Measurements from ENCODE around the gene SCD. TPM values are rescaled to one million over a fixed set of nuclear protein-coding genes. Genes with fewer than 3 reads are reported as not detected.
A peak's percentile ranks its signal among the peaks of the same experiment; 100 is the strongest.

Gene SCD
- total and polyA plus RNA-seq, 5 donors from 2014 or later: 0.22 to 1.3 (median 0.92) TPM

- H3K4me1 Mint-ChIP-seq: no peaks in the 10 kb centered on the region
- ATAC-seq (ENCODE audit: low read depth in 2 of 2): no peak
- H3K36me3 Mint-ChIP-seq: no peaks in the 10 kb centered on the region
- H3K9me3 Mint-ChIP-seq: no peaks in the 10 kb centered on the region
- Histone ChIP-seq H3K27me3 (ENCODE audit: control insufficient read depth, insufficient read depth, low read length) (peaks cover 19% of the 10 kb centered on the region), H3K9me3 (ENCODE audit: control insufficient read depth in 2 of 2, low read length in 2 of 2) (no peaks in the 10 kb centered on the region), H3K27ac (ENCODE audit: insufficient read depth, low read length, poor library complexity, severe bottlenecking) (no peak overlapping the region), H3K36me3 (ENCODE audit: control insufficient read depth, insufficient read depth, low read length) (no peaks in the 10 kb centered on the region), H3K4me3 (ENCODE audit: low read depth, low read length) (no peak overlapping the region), H3K4me1 (ENCODE audit: control insufficient read depth, insufficient read depth, low read length, poor library complexity, severe bottlenecking) (no peaks in the 10 kb centered on the region)
- no peak overlapping the region for H3K27ac Mint-ChIP-seq
- H3K27me3 Mint-ChIP-seq: peaks cover 56% of the 10 kb centered on the region
- H3K4me3 Mint-ChIP-seq: no peak overlapping the region
- DNase-seq: no peak
Observed at GRCh38 chr10:100311298-100311697, 35.7 kb upstream of the SCD start.

GRCh38 chr10:100315615-100316014 is 31.4 kb upstream of the SCD start:
- no peaks in the 10 kb centered on the region for H3K36me3 Mint-ChIP-seq
- peaks cover 22% of the 10 kb centered on the region for H3K27me3 ChIP-seq (ENCODE audit: control insufficient read depth, insufficient read depth, low read length)
- ATAC-seq (ENCODE audit: low read depth in 2 of 2) (no peak), DNase-seq (no peak)
- no peak overlapping the region for H3K27ac ChIP-seq (ENCODE audit: insufficient read depth, low read length, poor library complexity, severe bottlenecking)
- no peaks in the 10 kb centered on the region for H3K4me1 Mint-ChIP-seq
- no peaks in the 10 kb centered on the region for H3K9me3 Mint-ChIP-seq
- no peak overlapping the region for H3K4me3 Mint-ChIP-seq
- H3K4me3 ChIP-seq (ENCODE audit: low read depth, low read length): no peak overlapping the region
- H3K36me3 ChIP-seq (ENCODE audit: control insufficient read depth, insufficient read depth, low read length): no peaks in the 10 kb centered on the region
- no peaks in the 10 kb centered on the region for H3K4me1 ChIP-seq (ENCODE audit: control insufficient read depth, insufficient read depth, low read length, poor library complexity, severe bottlenecking)
- no peaks in the 10 kb centered on the region for H3K9me3 ChIP-seq (ENCODE audit: control insufficient read depth in 2 of 2, low read length in 2 of 2)
- H3K27ac Mint-ChIP-seq: no peak overlapping the region
- H3K27me3 Mint-ChIP-seq: peaks cover 47% of the 10 kb centered on the region

- Histone ChIP-seq H3K4me3 (ENCODE audit: low read depth, low read length) (no peak overlapping the region), H3K9me3 (ENCODE audit: control insufficient read depth in 2 of 2, low read length in 2 of 2) (no peaks in the 10 kb centered on the region), H3K27me3 (ENCODE audit: control insufficient read depth, insufficient read depth, low read length) (peaks cover 14% of the 10 kb centered on the region), H3K36me3 (ENCODE audit: control insufficient read depth, insufficient read depth, low read length) (no peaks in the 10 kb centered on the region), H3K27ac (ENCODE audit: insufficient read depth, low read length, poor library complexity, severe bottlenecking) (no peak overlapping the region), H3K4me1 (ENCODE audit: control insufficient read depth, insufficient read depth, low read length, poor library complexity, severe bottlenecking) (no peaks in the 10 kb centered on the region)
- no peak overlapping the region for H3K27ac Mint-ChIP-seq
- no peak for ATAC-seq (ENCODE audit: low read depth in 2 of 2)
- H3K36me3 Mint-ChIP-seq: no peaks in the 10 kb centered on the region
- DNase-seq: no peak
- peaks cover 36% of the 10 kb centered on the region for H3K27me3 Mint-ChIP-seq
- H3K9me3 Mint-ChIP-seq: no peaks in the 10 kb centered on the region
- no peaks in the 10 kb centered on the region for H3K4me1 Mint-ChIP-seq
- H3K4me3 Mint-ChIP-seq: no peak overlapping the region
Observed at GRCh38 chr10:100318207-100318606, 28.8 kb upstream of the SCD start.

- no peak overlapping the region for H3K4me3 ChIP-seq (ENCODE audit: low read depth, low read length)
- no peak overlapping the region for H3K27ac ChIP-seq (ENCODE audit: insufficient read depth, low read length, poor library complexity, severe bottlenecking)
- Mint-ChIP-seq H3K27me3 (peaks cover 28% of the 10 kb centered on the region), H3K4me1 (no peaks in the 10 kb centered on the region), H3K27ac (no peak overlapping the region), H3K4me3 (no peak overlapping the region), H3K36me3 (no peaks in the 10 kb centered on the region), H3K9me3 (no peaks in the 10 kb centered on the region)
- DNase-seq (no peak), ATAC-seq (ENCODE audit: low read depth in 2 of 2) (no peak)
- no peaks in the 10 kb centered on the region for H3K36me3 ChIP-seq (ENCODE audit: control insufficient read depth, insufficient read depth, low read length)
- no peaks in the 10 kb centered on the region for H3K4me1 ChIP-seq (ENCODE audit: control insufficient read depth, insufficient read depth, low read length, poor library complexity, severe bottlenecking)
- H3K27me3 ChIP-seq (ENCODE audit: control insufficient read depth, insufficient read depth, low read length): peaks cover 8% of the 10 kb centered on the region
- H3K9me3 ChIP-seq (ENCODE audit: control insufficient read depth in 2 of 2, low read length in 2 of 2): no peaks in the 10 kb centered on the region
Observed at GRCh38 chr10:100319707-100320402, 27.2 kb upstream of the SCD start.

- H3K36me3 Mint-ChIP-seq: no peaks in the 10 kb centered on the region
- peaks cover 0 to 13% (median 3%) of the 10 kb centered on the region in 4 donors for H3K4me1 Mint-ChIP-seq
- Histone ChIP-seq H3K36me3 (ENCODE audit: control insufficient read depth, insufficient read depth, low read length) (no peaks in the 10 kb centered on the region), H3K4me3 (ENCODE audit: low read depth, low read length) (no peak overlapping the region), H3K27me3 (ENCODE audit: control insufficient read depth, insufficient read depth, low read length) (peaks cover 2% of the 10 kb centered on the region), H3K4me1 (ENCODE audit: control insufficient read depth, insufficient read depth, low read length, poor library complexity, severe bottlenecking) (peaks cover 7% of the 10 kb centered on the region), H3K9me3 (ENCODE audit: control insufficient read depth in 2 of 2, low read length in 2 of 2) (no peaks in the 10 kb centered on the region), H3K27ac (ENCODE audit: insufficient read depth, low read length, poor library complexity, severe bottlenecking) (no peak overlapping the region)
- peaks cover 4% of the 10 kb centered on the region for H3K27me3 Mint-ChIP-seq
- no peak overlapping the region for H3K27ac Mint-ChIP-seq
- ATAC-seq (ENCODE audit: low read depth in 2 of 2) (no peak), DNase-seq (no peak)
- H3K4me3 Mint-ChIP-seq: no peak overlapping the region
- H3K9me3 Mint-ChIP-seq: peaks cover 0 to 1% (median 0%) of the 10 kb centered on the region in 7 donors
Observed at GRCh38 chr10:100325158-100325557, 21.9 kb upstream of the SCD start.

- Mint-ChIP-seq H3K4me1 (peaks cover 0 to 13% (median 3%) of the 10 kb centered on the region in 4 donors), H3K4me3 (peak overlapping the region in 1 of 4 donors; percentile 31), H3K27me3 (peaks cover 7% of the 10 kb centered on the region), H3K36me3 (no peaks in the 10 kb centered on the region), H3K9me3 (peaks cover 0 to 1% (median 0%) of the 10 kb centered on the region in 7 donors), H3K27ac (peak overlapping the region in 2 of 3 donors; percentile 70 to 73)
- Histone ChIP-seq H3K9me3 (ENCODE audit: control insufficient read depth in 2 of 2, low read length in 2 of 2) (no peaks in the 10 kb centered on the region), H3K27ac (ENCODE audit: insufficient read depth, low read length, poor library complexity, severe bottlenecking) (no peak overlapping the region), H3K27me3 (ENCODE audit: control insufficient read depth, insufficient read depth, low read length) (no peaks in the 10 kb centered on the region), H3K4me3 (ENCODE audit: low read depth, low read length) (no peak overlapping the region), H3K36me3 (ENCODE audit: control insufficient read depth, insufficient read depth, low read length) (no peaks in the 10 kb centered on the region), H3K4me1 (ENCODE audit: control insufficient read depth, insufficient read depth, low read length, poor library complexity, severe bottlenecking) (peaks cover 7% of the 10 kb centered on the region)
- ATAC-seq (ENCODE audit: low read depth in 2 of 2) (peak; percentile 91 to 96), DNase-seq (peak in 2 of 3 donors; percentile 13 to 82)
Observed at GRCh38 chr10:100327007-100327717, 19.9 kb upstream of the SCD start.

GRCh38 chr10:100327718-100328009 is 19.4 kb upstream of the SCD start:
- H3K27ac ChIP-seq (ENCODE audit: insufficient read depth, low read length, poor library complexity, severe bottlenecking): no peak overlapping the region
- H3K27me3 Mint-ChIP-seq: peaks cover 8% of the 10 kb centered on the region
- no peak for ATAC-seq (ENCODE audit: low read depth in 2 of 2)

GRCh38 chr10:100328198-100328597 is 18.8 kb upstream of the SCD start:
- Histone ChIP-seq H3K4me1 (ENCODE audit: control insufficient read depth, insufficient read depth, low read length, poor library complexity, severe bottlenecking) (peaks cover 7% of the 10 kb centered on the region), H3K27me3 (ENCODE audit: control insufficient read depth, insufficient read depth, low read length) (no peaks in the 10 kb centered on the region), H3K27ac (ENCODE audit: insufficient read depth, low read length, poor library complexity, severe bottlenecking) (no peak overlapping the region), H3K4me3 (ENCODE audit: low read depth, low read length) (no peak overlapping the region), H3K36me3 (ENCODE audit: control insufficient read depth, insufficient read depth, low read length) (no peaks in the 10 kb centered on the region), H3K9me3 (ENCODE audit: control insufficient read depth in 2 of 2, low read length in 2 of 2) (no peaks in the 10 kb centered on the region)
- no peak overlapping the region for H3K27ac Mint-ChIP-seq
- ATAC-seq (ENCODE audit: low read depth in 2 of 2) (no peak), DNase-seq (no peak)
- peaks cover 0 to 13% (median 3%) of the 10 kb centered on the region in 4 donors for H3K4me1 Mint-ChIP-seq
- no peaks in the 10 kb centered on the region for H3K36me3 Mint-ChIP-seq
- H3K4me3 Mint-ChIP-seq: no peak overlapping the region
- peaks cover 0 to 1% (median 0%) of the 10 kb centered on the region in 7 donors for H3K9me3 Mint-ChIP-seq
- H3K27me3 Mint-ChIP-seq: peaks cover 11% of the 10 kb centered on the region

More at GRCh38 chr10:100327718-100328009, 19.4 kb upstream of the SCD start:
- Mint-ChIP-seq H3K36me3 (no peaks in the 10 kb centered on the region), H3K4me3 (no peak overlapping the region), H3K9me3 (peaks cover 0 to 1% (median 0%) of the 10 kb centered on the region in 7 donors), H3K4me1 (peaks cover 0 to 13% (median 3%) of the 10 kb centered on the region in 4 donors), H3K27ac (no peak overlapping the region)
- Histone ChIP-seq H3K36me3 (ENCODE audit: control insufficient read depth, insufficient read depth, low read length) (no peaks in the 10 kb centered on the region), H3K4me3 (ENCODE audit: low read depth, low read length) (no peak overlapping the region), H3K9me3 (ENCODE audit: control insufficient read depth in 2 of 2, low read length in 2 of 2) (no peaks in the 10 kb centered on the region), H3K4me1 (ENCODE audit: control insufficient read depth, insufficient read depth, low read length, poor library complexity, severe bottlenecking) (peaks cover 7% of the 10 kb centered on the region), H3K27me3 (ENCODE audit: control insufficient read depth, insufficient read depth, low read length) (no peaks in the 10 kb centered on the region)
- DNase-seq: no peak
